IMR-90 (cell line): ENCODE results near the gene LEF1. TPM values are rescaled to one million over a fixed set of nuclear protein-coding genes. Genes with fewer than 3 reads are reported as not detected.

Experiments used
- ATAC-seq: fragments of 200-7000 bp; cut with Tn5 transposase; 2 replicates; pipeline ENCODE4 v1.9.1; 2020; ENCODE audit warnings: low read depth, mild to moderate bottlenecking, moderate library complexity
- BruUV-seq: library from RNA; stranded (reverse); fragments of 400-500 nt; replicated peaks from 2 replicates; lab custom pipeline; 2021; lab: Mats Ljungman, UMichigan
- CTCF ChIA-PET: fragments of 300-600 bp; formaldehyde crosslinking; extraction: SDS; loops from one replicate; lab custom pipeline; 2021; ENCODE audit warnings: antibody characterized with exemption; lab: Yijun Ruan, JAX
- POLR2A ChIA-PET: fragments of 300-600 bp; sonication (Branson Sonifier 250); formaldehyde crosslinking; loops from one replicate; lab custom pipeline; 2022; ENCODE audit warnings: antibody characterized with exemption; ENCODE audit not compliant: unreplicated experiment; lab: Charles Lee
- DNase-seq: peaks from one replicate; pipeline ENCODE4 v3.0.0; 2013
- H2AFZ ChIP-seq: replicated peaks from 2 replicates; pipeline ENCODE3; 2013; ENCODE audit warnings: low read length, mild to moderate bottlenecking; ENCODE audit not compliant: poor library complexity
- H2AK5ac ChIP-seq: 2 replicates; pipeline ENCODE4 v1.6.1; 2013; ENCODE audit warnings: low read depth, low read length, inconsistent platforms
- H2AK9ac ChIP-seq: replicated peaks from 2 replicates; pipeline ENCODE3; 2013; ENCODE audit warnings: mild to moderate bottlenecking, low read depth, low read length, moderate library complexity; ENCODE audit not compliant: poor library complexity
- H2BK120ac ChIP-seq: 2 replicates; pipeline ENCODE4 v1.6.1; 2013; ENCODE audit warnings: low read depth, low read length, inconsistent platforms
- H2BK15ac ChIP-seq: 3 replicates; pipeline ENCODE4 v1.6.1; 2013; ENCODE audit warnings: low read depth, low read length, inconsistent platforms
- H2BK20ac ChIP-seq: 2 replicates; pipeline ENCODE4 v1.6.1; 2013; ENCODE audit warnings: low read depth, mild to moderate bottlenecking, inconsistent platforms, low read length, moderate library complexity
- H2BK5ac ChIP-seq: 2 replicates; pipeline ENCODE4 v1.6.1; 2013; ENCODE audit warnings: mild to moderate bottlenecking, low read depth, low read length, inconsistent platforms; ENCODE audit not compliant: poor library complexity, severe bottlenecking
- H3K14ac ChIP-seq: replicated peaks from 2 replicates; pipeline ENCODE4 v1.6.1; 2013; ENCODE audit warnings: low read depth, low read length, inconsistent platforms
- H3K18ac ChIP-seq: 2 replicates; pipeline ENCODE4 v1.6.1; 2013; ENCODE audit warnings: low read depth, low read length, control low read depth
- H3K23ac ChIP-seq: 2 replicates; pipeline ENCODE4 v1.6.1; 2013; ENCODE audit warnings: low read depth, low read length, inconsistent platforms
- H3K27ac ChIP-seq: 2 replicates; pipeline ENCODE4 v1.5.1; 2013; ENCODE audit warnings: mild to moderate bottlenecking, control low read depth, low read length; ENCODE audit not compliant: insufficient read depth
- H3K27me3 ChIP-seq: 2 replicates; pipeline ENCODE4 v1.6.1; 2013; ENCODE audit warnings: low read length; ENCODE audit not compliant: control insufficient read depth, insufficient read depth
- H3K36me3 ChIP-seq: 2 replicates; pipeline ENCODE4 v1.6.1; 2013; ENCODE audit warnings: low read length, mixed read lengths; ENCODE audit not compliant: control insufficient read depth, insufficient read depth
- H3K4ac ChIP-seq: 2 replicates; pipeline ENCODE4 v1.6.1; 2013; ENCODE audit warnings: low read depth, low read length, inconsistent platforms
- H3K4me1 ChIP-seq: 2 replicates; pipeline ENCODE4 v1.6.1; 2013; ENCODE audit warnings: low read length, mixed read lengths; ENCODE audit not compliant: control insufficient read depth, insufficient read depth
- H3K4me2 ChIP-seq: 2 replicates; pipeline ENCODE4 v1.6.1; 2013; ENCODE audit warnings: low read depth, mild to moderate bottlenecking, control low read depth, low read length, moderate library complexity
- H3K4me3 ChIP-seq: 2 replicates; pipeline ENCODE4 v1.5.1; 2013; ENCODE audit warnings: low read depth, mild to moderate bottlenecking, control low read depth, low read length, moderate library complexity; ENCODE audit not compliant: insufficient read depth
- H3K56ac ChIP-seq: 2 replicates; pipeline ENCODE4 v1.6.1; 2013; ENCODE audit warnings: low read length, inconsistent platforms; ENCODE audit not compliant: insufficient read depth; ENCODE audit errors: extremely low read depth
- H3K79me1 ChIP-seq, 2 experiments: 2 replicates each; pipeline ENCODE4 v1.6.1; 2013; ENCODE audit warnings: low read length in 2 of 2, inconsistent platforms in 1 of 2, low read depth in 1 of 2
- H3K9ac ChIP-seq: 2 replicates; pipeline ENCODE4 v1.6.1; 2013; ENCODE audit warnings: low read depth, low read length, control low read depth
- H3K9me1 ChIP-seq: 2 replicates; pipeline ENCODE4 v1.6.1; 2013; ENCODE audit warnings: low read length, inconsistent platforms; ENCODE audit not compliant: insufficient read depth
- H3K9me3 ChIP-seq: 2 replicates; pipeline ENCODE4 v1.6.1; 2013; ENCODE audit warnings: low read length; ENCODE audit not compliant: control insufficient read depth, insufficient read depth
- H4K20me1 ChIP-seq: 2 replicates; pipeline ENCODE4 v1.6.1; 2013; ENCODE audit warnings: low read length, inconsistent platforms; ENCODE audit not compliant: insufficient read depth
- H4K5ac ChIP-seq: 2 replicates; pipeline ENCODE4 v1.6.1; 2013; ENCODE audit warnings: mild to moderate bottlenecking, low read depth, low read length, control low read depth
- H4K8ac ChIP-seq, 2 experiments: 2 replicates each; pipeline ENCODE4 v1.6.1; 2013; ENCODE audit warnings: low read depth in 2 of 2, low read length in 2 of 2, control low read depth in 1 of 2, inconsistent platforms in 1 of 2
- H4K91ac ChIP-seq: 2 replicates; pipeline ENCODE4 v1.6.1; 2013; ENCODE audit warnings: low read depth, low read length, inconsistent platforms; ENCODE audit not compliant: insufficient read depth
- ELK1 ChIP-seq: fragments of 150-350 bp; IDR thresholded peaks from 2 replicates; pipeline ENCODE4 v1.6.1; 2016; ENCODE audit warnings: low read depth, mild to moderate bottlenecking, low read length, moderate library complexity, borderline replicate concordance
- FOS ChIP-seq: fragments of 150-350 bp; IDR thresholded peaks from 2 replicates; pipeline ENCODE4 v1.6.1; 2016; ENCODE audit warnings: low read depth, low read length
- NFE2L2 ChIP-seq: fragments of 150-350 bp; IDR thresholded peaks from 2 replicates; pipeline ENCODE4 v1.6.1; 2016; ENCODE audit warnings: low read depth, mild to moderate bottlenecking, low read length
- WGBS, 2 experiments: methylation state at CpG; one replicate each; pipeline versions ENCODE4 v1.1.5 to v1.1.7; 2013; ENCODE audit warnings: missing lambda C conversion rate in 2 of 2; ENCODE audit not compliant: insufficient read length in 1 of 2; ENCODE audit errors: extremely low coverage in 2 of 2; 5-methylcytosine and 5-hydroxymethylcytosine counted together
- dilution Hi-C: fragments of 300-500 bp; cut with HindIII; formaldehyde crosslinking; loops from one replicate; pipeline ENCODE4 v1.14.3; 2018; ENCODE audit warnings: low sequenced_read_pairs; ENCODE audit not compliant: unreplicated experiment
- in situ Hi-C: fragments of 300-500 bp; cut with MboI; formaldehyde crosslinking; loops from 3 replicates; pipeline ENCODE4 v1.14.3; 2019; ENCODE audit warnings: low sequenced_read_pairs, inconsistent platforms, mixed read lengths
- intact Hi-C: fragments of 100-400 bp; cut with micrococcal nuclease; formaldehyde crosslinking; loops from 2 replicates; pipeline ENCODE4 v1.10.0; 2022
- polyA plus RNA-seq, 3 experiments: library from polyadenylated mRNA; depleted of rRNA; stranded (reverse); fragments of >200 nt; gene quantifications; 2 replicates each; pipeline ENCODE4 v1.2.3, GENCODE V29; 2012; ENCODE audit warnings: low replicate concordance in 1 of 3
- total RNA-seq: library from RNA; depleted of rRNA; stranded (reverse); fragments of >200 nt; gene quantifications from 2 replicates; pipeline ENCODE4 v1.2.3, GENCODE V29; 2012

The LEF1 gene
- total and polyA plus RNA-seq, 2 of the 4 experiments (the other 2 are of a cell fraction), result 1.7 to 1.8 TPM

GRCh38 chr4:108107101-108107500 lies 61.6 kb downstream of the LEF1 start:
- Histone ChIP-seq H2BK5ac (no peak overlapping the region), H3K79me1 (no peaks in the 10 kb centered on the region), H3K23ac (no peak overlapping the region), H3K18ac (no peak overlapping the region), H2AFZ (no peak overlapping the region), H3K14ac (no peak overlapping the region), H2BK15ac (no peak overlapping the region), H4K20me1 (no peaks in the 10 kb centered on the region), H3K9ac (no peak overlapping the region), H3K27ac (no peak overlapping the region), H4K91ac (no peak overlapping the region), H3K9me1 (no peaks in the 10 kb centered on the region), H2BK20ac (no peak overlapping the region), H3K36me3 (no peaks in the 10 kb centered on the region), H3K9me3 (no peaks in the 10 kb centered on the region), H3K4me1 (no peaks in the 10 kb centered on the region), H4K5ac (no peak overlapping the region), H2AK9ac (no peak overlapping the region), H3K4me2 (no peak overlapping the region), H3K56ac (no peak overlapping the region), H4K8ac (no peak overlapping the region), H3K4ac (no peak overlapping the region), H3K4me3 (no peak overlapping the region), H3K27me3 (no peaks in the 10 kb centered on the region), H2AK5ac (no peak overlapping the region), H2BK120ac (no peak overlapping the region)
- TF ChIP-seq ELK1 (no peak), FOS (no peak), NFE2L2 (no peak)
- ChIA-PET POLR2A (no interaction called here), CTCF (interaction anchor here (0.6 kb wide), 1 partner anchor 55 kb away, joined by 3 read pairs; no protein-coding TSS in a partner anchor)
- DNase-seq (no peak), ATAC-seq (no peak)
- no CpG with 5 or more reads among the region's 4 CpGs for WGBS, 2 experiments
- in situ Hi-C loops (no loop called here), dilution Hi-C loops (no loop called here), intact Hi-C loops (no loop called here)
- BruUV-seq, result no TSS peak
